Measurements from ENCODE around the gene ADCY5. TPM values are rescaled to one million over a fixed set of nuclear protein-coding genes. Genes with fewer than 3 reads are reported as not detected.

The ADCY5 gene
- polyA plus RNA-seq, 3 donors, result not detected

GRCh38 chr3:123389628-123389918, 59.3 kb downstream of the ADCY5 start:
- TF ChIP-seq, protein P1, sequence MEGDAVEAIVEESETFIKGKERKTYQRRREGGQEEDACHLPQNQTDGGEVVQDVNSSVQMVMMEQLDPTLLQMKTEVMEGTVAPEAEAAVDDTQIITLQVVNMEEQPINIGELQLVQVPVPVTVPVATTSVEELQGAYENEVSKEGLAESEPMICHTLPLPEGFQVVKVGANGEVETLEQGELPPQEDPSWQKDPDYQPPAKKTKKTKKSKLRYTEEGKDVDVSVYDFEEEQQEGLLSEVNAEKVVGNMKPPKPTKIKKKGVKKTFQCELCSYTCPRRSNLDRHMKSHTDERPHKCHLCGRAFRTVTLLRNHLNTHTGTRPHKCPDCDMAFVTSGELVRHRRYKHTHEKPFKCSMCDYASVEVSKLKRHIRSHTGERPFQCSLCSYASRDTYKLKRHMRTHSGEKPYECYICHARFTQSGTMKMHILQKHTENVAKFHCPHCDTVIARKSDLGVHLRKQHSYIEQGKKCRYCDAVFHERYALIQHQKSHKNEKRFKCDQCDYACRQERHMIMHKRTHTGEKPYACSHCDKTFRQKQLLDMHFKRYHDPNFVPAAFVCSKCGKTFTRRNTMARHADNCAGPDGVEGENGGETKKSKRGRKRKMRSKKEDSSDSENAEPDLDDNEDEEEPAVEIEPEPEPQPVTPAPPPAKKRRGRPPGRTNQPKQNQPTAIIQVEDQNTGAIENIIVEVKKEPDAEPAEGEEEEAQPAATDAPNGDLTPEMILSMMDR (IDR thresholded peaks at IDR 0.05), result no peak

DNA sequence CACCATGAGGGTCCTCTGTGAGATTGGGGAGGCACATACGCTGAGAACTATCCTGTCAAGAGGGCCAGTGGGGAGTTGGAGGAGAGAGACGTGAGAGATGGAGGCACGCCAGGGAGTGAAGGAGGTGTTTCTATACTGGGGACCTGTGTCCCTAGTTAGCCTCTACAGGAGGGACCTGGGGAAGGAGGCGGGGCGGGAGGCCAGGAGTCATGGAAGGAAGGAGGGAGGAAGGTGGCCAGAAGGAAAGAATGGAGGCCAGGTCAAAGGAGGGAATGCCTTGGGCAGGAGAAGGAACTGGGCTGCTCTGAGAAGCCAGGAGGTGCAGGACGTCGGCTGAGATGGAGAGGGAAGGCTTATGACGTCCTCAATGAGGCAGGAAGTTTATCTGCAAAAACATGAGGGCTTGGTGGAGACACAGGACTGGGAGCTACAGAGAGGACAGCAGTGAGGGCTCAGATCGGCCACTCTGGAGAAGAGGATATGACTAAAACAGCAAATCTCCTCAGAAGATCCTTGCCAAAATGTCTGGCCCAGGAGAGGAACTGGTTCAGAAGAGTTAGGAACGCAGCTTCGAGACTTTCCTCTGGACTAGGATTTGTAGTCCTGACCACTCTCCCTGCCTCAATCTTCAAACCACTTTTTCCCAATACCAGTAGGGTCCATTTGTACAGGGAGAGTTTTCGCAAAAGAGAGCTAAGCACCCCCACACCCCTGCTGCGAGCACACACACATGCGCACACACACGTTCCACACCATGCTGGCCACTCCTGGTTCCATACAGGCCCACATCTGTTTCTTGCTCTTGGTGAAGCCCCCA, 59.9 kb downstream of the ADCY5 start:
- Histone ChIP-seq H3K4me1 (ENCODE audit: control insufficient read depth in 1 of 2, insufficient read depth in 2 of 2, low read length in 2 of 2) (no peaks in the 10 kb centered on the region), H3K27me3 (ENCODE audit: control insufficient read depth in 2 of 2, insufficient read depth in 2 of 2, low read length in 2 of 2) (no peaks in the 10 kb centered on the region), H3K4me3 (replicated peaks in 1 of 3; ENCODE audit: low read depth in 2 of 3, low read length in 3 of 3) (no peak overlapping the region), H3K36me3 (replicated peaks in 1 of 2; ENCODE audit: control insufficient read depth in 1 of 2, insufficient read depth in 2 of 2, low read length in 2 of 2) (no peaks in the 10 kb centered on the region), H3K9ac (ENCODE audit: insufficient read depth, low read length, poor library complexity, severe bottlenecking) (no peak overlapping the region), H2AFZ (ENCODE audit: insufficient read depth, low read depth, low read length, poor library complexity, severe bottlenecking) (no peak overlapping the region), H3K27ac (ENCODE audit: low read depth in 1 of 2, low read length in 2 of 2) (no peak overlapping the region), H4K20me1 (ENCODE audit: insufficient read depth, low read length) (no peaks in the 10 kb centered on the region), H3K79me2 (ENCODE audit: insufficient read depth, low read length) (no peaks in the 10 kb centered on the region), H3K4me2 (replicated peaks; ENCODE audit: extremely low read depth, low read length, poor library complexity, severe bottlenecking) (no peak overlapping the region), H3K9me3 (replicated peaks in 1 of 2; ENCODE audit: control insufficient read depth in 1 of 2, insufficient read depth in 1 of 2, low read length in 2 of 2) (no peaks in the 10 kb centered on the region)
- Mint-ChIP-seq H3K9me3 (no peaks in the 10 kb centered on the region), H3K36me3 (no peaks in the 10 kb centered on the region), H3K27ac (no peak overlapping the region), H3K4me3 (no peak overlapping the region), H3K27me3 (ENCODE audit: low read depth in 3 of 3) (peaks cover 6 to 9% (median 7%) of the 10 kb centered on the region in 3 donors), H3K4me1 (no peaks in the 10 kb centered on the region)
- TF ChIP-seq, protein P1 (IDR thresholded peaks at IDR 0.05), result no peak
- no peak for DNase-seq
- WGBS (ENCODE audit: insufficient coverage), result 93% methylated on average over 10 of the region's 15 CpGs
- intact Hi-C loops (cut with micrococcal nuclease), result no loop called here

More at GRCh38 chr3:123389628-123389918, 59.3 kb downstream of the ADCY5 start:
- H3K79me2 ChIP-seq (ENCODE audit: insufficient read depth, low read length), result no peaks in the 10 kb centered on the region
- H3K27ac ChIP-seq (ENCODE audit: low read depth in 1 of 2, low read length in 2 of 2), result no peak overlapping the region
- no peak overlapping the region for H3K4me3 ChIP-seq (replicated peaks in 1 of 3; ENCODE audit: low read depth in 2 of 3, low read length in 3 of 3)
- H3K9me3 Mint-ChIP-seq, result no peaks in the 10 kb centered on the region
- no peaks in the 10 kb centered on the region for H3K36me3 Mint-ChIP-seq
- no peak overlapping the region for H3K4me3 Mint-ChIP-seq
- H3K9ac ChIP-seq (ENCODE audit: insufficient read depth, low read length, poor library complexity, severe bottlenecking), result no peak overlapping the region
- peaks cover 6 to 8% (median 7%) of the 10 kb centered on the region in 3 donors for H3K27me3 Mint-ChIP-seq (ENCODE audit: low read depth in 3 of 3)
- no peaks in the 10 kb centered on the region for H3K4me1 ChIP-seq (ENCODE audit: control insufficient read depth in 1 of 2, insufficient read depth in 2 of 2, low read length in 2 of 2)
- no peak overlapping the region for H3K27ac Mint-ChIP-seq
- intact Hi-C loops (cut with micrococcal nuclease), result no loop called here
- no peaks in the 10 kb centered on the region for H3K9me3 ChIP-seq (replicated peaks in 1 of 2; ENCODE audit: control insufficient read depth in 1 of 2, insufficient read depth in 1 of 2, low read length in 2 of 2)
- no peak overlapping the region for H2AFZ ChIP-seq (ENCODE audit: insufficient read depth, low read depth, low read length, poor library complexity, severe bottlenecking)
- H4K20me1 ChIP-seq (ENCODE audit: insufficient read depth, low read length), result no peaks in the 10 kb centered on the region
- H3K4me2 ChIP-seq (replicated peaks; ENCODE audit: extremely low read depth, low read length, poor library complexity, severe bottlenecking), result no peak overlapping the region
- H3K27me3 ChIP-seq (ENCODE audit: control insufficient read depth in 2 of 2, insufficient read depth in 2 of 2, low read length in 2 of 2), result no peaks in the 10 kb centered on the region
- no peaks in the 10 kb centered on the region for H3K4me1 Mint-ChIP-seq
- WGBS (ENCODE audit: insufficient coverage), result 86% methylated on average over 2 of the region's 5 CpGs
- no peaks in the 10 kb centered on the region for H3K36me3 ChIP-seq (replicated peaks in 1 of 2; ENCODE audit: control insufficient read depth in 1 of 2, insufficient read depth in 2 of 2, low read length in 2 of 2)
- no peak for DNase-seq

All from CD14-positive monocyte (primary cell).